ENCODE data around the gene EPX. TPM values are rescaled to one million over a fixed set of nuclear protein-coding genes. Genes with fewer than 3 reads are reported as not detected.

EPX gene
- polyA plus RNA-seq, 1 donor from 2014 or later: not detected

DNA sequence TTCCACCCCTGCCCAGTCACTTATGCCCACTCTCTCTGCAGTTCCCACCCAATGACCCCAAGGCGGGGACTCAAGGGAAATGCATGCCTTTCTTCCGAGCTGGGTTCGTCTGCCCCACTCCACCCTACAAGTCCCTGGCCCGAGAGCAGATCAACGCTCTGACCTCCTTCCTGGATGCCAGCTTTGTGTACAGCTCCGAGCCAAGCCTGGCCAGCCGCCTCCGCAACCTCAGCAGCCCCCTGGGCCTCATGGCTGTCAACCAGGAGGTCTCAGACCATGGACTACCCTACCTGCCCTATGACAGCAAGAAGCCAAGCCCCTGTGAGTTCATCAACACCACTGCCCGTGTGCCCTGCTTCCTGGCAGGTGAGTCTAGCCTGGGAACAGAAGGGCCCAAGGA is 59.6 kb downstream of the EPX start:
- Histone ChIP-seq H3F3A (ENCODE audit: insufficient read depth, low read length, poor library complexity, severe bottlenecking) (no peaks in the 10 kb centered on the region), H3K36me3 (ENCODE audit: insufficient read depth, low read length) (no peaks in the 10 kb centered on the region), H3K4me3 (ENCODE audit: low read length) (no peak overlapping the region), H3K27me3 (ENCODE audit: insufficient read depth, low read depth, low read length) (peaks cover 36% of the 10 kb centered on the region), H3K9me2 (ENCODE audit: insufficient read depth, low read length) (no peaks in the 10 kb centered on the region), H4K20me1 (ENCODE audit: insufficient read depth) (no peaks in the 10 kb centered on the region), H3K9ac (ENCODE audit: low read length) (no peak overlapping the region), H3K4me2 (ENCODE audit: low read length) (no peak overlapping the region), H3K27ac (ENCODE audit: low read length) (no peak overlapping the region), H3K79me2 (replicated peaks; ENCODE audit: insufficient read depth, low read length) (no peaks in the 10 kb centered on the region), H2AFZ (ENCODE audit: low read depth, low read length) (no peak overlapping the region), H3K9me3 (ENCODE audit: low read length) (no peaks in the 10 kb centered on the region)
- TF ChIP-seq SMC3 (conservative IDR thresholded peaks at IDR 0.05; ENCODE audit: poor library complexity): no peak
- no peak for TF ChIP-seq CTCF (IDR thresholded peaks at IDR 0.05; ENCODE audit: poor library complexity, severe bottlenecking)
- TF ChIP-seq POLR2AphosphoS5 (IDR thresholded peaks at IDR 0.05): no peak
- no peak for TF ChIP-seq RAD21 (conservative IDR thresholded peaks at IDR 0.05)

GRCh38 chr17:58253082-58253481 is 60.6 kb downstream of the EPX start:
- Histone ChIP-seq H2AFZ (ENCODE audit: low read depth, low read length) (no peak overlapping the region), H3F3A (ENCODE audit: insufficient read depth, low read length, poor library complexity, severe bottlenecking) (no peaks in the 10 kb centered on the region), H3K79me2 (replicated peaks; ENCODE audit: insufficient read depth, low read length) (no peaks in the 10 kb centered on the region), H3K4me2 (ENCODE audit: low read length) (no peak overlapping the region), H3K9ac (ENCODE audit: low read length) (no peak overlapping the region), H3K9me2 (ENCODE audit: insufficient read depth, low read length) (no peaks in the 10 kb centered on the region), H3K27me3 (ENCODE audit: insufficient read depth, low read depth, low read length) (peaks cover 30% of the 10 kb centered on the region), H3K4me3 (ENCODE audit: low read length) (no peak overlapping the region), H3K36me3 (ENCODE audit: insufficient read depth, low read length) (no peaks in the 10 kb centered on the region), H4K20me1 (ENCODE audit: insufficient read depth) (no peaks in the 10 kb centered on the region), H3K27ac (ENCODE audit: low read length) (no peak overlapping the region), H3K9me3 (ENCODE audit: low read length) (no peaks in the 10 kb centered on the region)
- TF ChIP-seq EP300 (conservative IDR thresholded peaks at IDR 0.05; ENCODE audit: poor library complexity, severe bottlenecking) (no peak), TAF1 (IDR thresholded peaks at IDR 0.05; ENCODE audit: low read depth) (no peak), POLR2AphosphoS5 (IDR thresholded peaks at IDR 0.05) (no peak)
- TF ChIP-seq, protein P1, sequence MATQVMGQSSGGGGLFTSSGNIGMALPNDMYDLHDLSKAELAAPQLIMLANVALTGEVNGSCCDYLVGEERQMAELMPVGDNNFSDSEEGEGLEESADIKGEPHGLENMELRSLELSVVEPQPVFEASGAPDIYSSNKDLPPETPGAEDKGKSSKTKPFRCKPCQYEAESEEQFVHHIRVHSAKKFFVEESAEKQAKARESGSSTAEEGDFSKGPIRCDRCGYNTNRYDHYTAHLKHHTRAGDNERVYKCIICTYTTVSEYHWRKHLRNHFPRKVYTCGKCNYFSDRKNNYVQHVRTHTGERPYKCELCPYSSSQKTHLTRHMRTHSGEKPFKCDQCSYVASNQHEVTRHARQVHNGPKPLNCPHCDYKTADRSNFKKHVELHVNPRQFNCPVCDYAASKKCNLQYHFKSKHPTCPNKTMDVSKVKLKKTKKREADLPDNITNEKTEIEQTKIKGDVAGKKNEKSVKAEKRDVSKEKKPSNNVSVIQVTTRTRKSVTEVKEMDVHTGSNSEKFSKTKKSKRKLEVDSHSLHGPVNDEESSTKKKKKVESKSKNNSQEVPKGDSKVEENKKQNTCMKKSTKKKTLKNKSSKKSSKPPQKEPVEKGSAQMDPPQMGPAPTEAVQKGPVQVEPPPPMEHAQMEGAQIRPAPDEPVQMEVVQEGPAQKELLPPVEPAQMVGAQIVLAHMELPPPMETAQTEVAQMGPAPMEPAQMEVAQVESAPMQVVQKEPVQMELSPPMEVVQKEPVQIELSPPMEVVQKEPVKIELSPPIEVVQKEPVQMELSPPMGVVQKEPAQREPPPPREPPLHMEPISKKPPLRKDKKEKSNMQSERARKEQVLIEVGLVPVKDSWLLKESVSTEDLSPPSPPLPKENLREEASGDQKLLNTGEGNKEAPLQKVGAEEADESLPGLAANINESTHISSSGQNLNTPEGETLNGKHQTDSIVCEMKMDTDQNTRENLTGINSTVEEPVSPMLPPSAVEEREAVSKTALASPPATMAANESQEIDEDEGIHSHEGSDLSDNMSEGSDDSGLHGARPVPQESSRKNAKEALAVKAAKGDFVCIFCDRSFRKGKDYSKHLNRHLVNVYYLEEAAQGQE (IDR thresholded peaks at IDR 0.05; ENCODE audit: borderline replicate concordance): no peak

Other genes with a start within 250 kb of the EPX start
- 25.5 and 27.0 TPM in 2 replicates for gene CUEDC1, start 237.3 kb upstream of the EPX start, polyA plus RNA-seq
- gene VEZF1, start 204.5 kb upstream of the EPX start, polyA plus RNA-seq: 54.7 and 64.6 TPM in 2 replicates
- gene SRSF1, start 185.5 kb upstream of the EPX start, polyA plus RNA-seq: 357 and 380 TPM in 2 replicates
- gene DYNLL2, start 109.3 kb upstream of the EPX start, polyA plus RNA-seq: 66.7 and 72.0 TPM in 2 replicates
- gene OR4D1, start 44.3 kb upstream of the EPX start, polyA plus RNA-seq: not detected in 2 replicates
- gene OR4D2, start 25.7 kb upstream of the EPX start, polyA plus RNA-seq: not detected in 2 replicates
- gene MKS1, start 26.5 kb downstream of the EPX start, polyA plus RNA-seq: 32.9 and 42.1 TPM in 2 replicates
- not detected in 2 replicates for gene LPO, start 45.9 kb downstream of the EPX start, polyA plus RNA-seq
- not detected in 2 replicates for gene MPO, start 88.2 kb downstream of the EPX start, polyA plus RNA-seq
- gene TSPOAP1, start 136.1 kb downstream of the EPX start, polyA plus RNA-seq: 103 and 125 TPM in 2 replicates
- gene SUPT4H1, start 159.5 kb downstream of the EPX start, polyA plus RNA-seq: 84.2 and 109 TPM in 2 replicates
- gene RNF43, start 224.8 kb downstream of the EPX start, polyA plus RNA-seq: not detected in 2 replicates

All from neural cell (in vitro differentiated cells).